Keratinocyte (primary cell): ENCODE data around the gene TRIM54. TPM values are rescaled to one million over a fixed set of nuclear protein-coding genes. Genes with fewer than 3 reads are reported as not detected.

Experiments
- DNase-seq: peaks from one replicate; pipeline ENCODE4 v3.0.0-alpha.2; 2011; ENCODE audit warnings: low read depth, missing footprints, low spot score
- FAIRE-seq: peaks from 2 replicates; lab custom pipeline; 2011; peaks lifted over from hg19 to GRCh38; lab: Jason Lieb, UNC
- H2AFZ ChIP-seq: 2 replicates; pipeline ENCODE4 v1.6.0; 2012; ENCODE audit warnings: low read length, control low read depth, inconsistent platforms; ENCODE audit not compliant: control insufficient read depth
- H3K27ac ChIP-seq: 2 replicates; pipeline ENCODE4 v1.5.1; 2011; ENCODE audit warnings: low read length; ENCODE audit not compliant: control insufficient read depth, insufficient read depth
- H3K27me3 ChIP-seq: 3 replicates; pipeline ENCODE4 v1.6.0; 2011; ENCODE audit warnings: low read length; ENCODE audit not compliant: control insufficient read depth, insufficient read depth; ENCODE audit errors: extremely low read depth
- H3K36me3 ChIP-seq, 2 experiments: 2 replicates in 1 of 2; 3 replicates in 1 of 2; pipeline ENCODE4 v1.5.1; 2011; ENCODE audit warnings: low read length in 2 of 2, mild to moderate bottlenecking in 1 of 2; ENCODE audit not compliant: control insufficient read depth in 2 of 2, insufficient read depth in 2 of 2; ENCODE audit errors: extremely low read depth in 1 of 2
- H3K4me1 ChIP-seq: 3 replicates; pipeline ENCODE4 v1.5.1; 2011; ENCODE audit warnings: low read length; ENCODE audit not compliant: control insufficient read depth, insufficient read depth; ENCODE audit errors: extremely low read depth
- H3K4me2 ChIP-seq: 3 replicates; pipeline ENCODE4 v1.6.0; 2011; ENCODE audit warnings: low read depth, low read length; ENCODE audit not compliant: control insufficient read depth, insufficient read depth; ENCODE audit errors: extremely low read depth
- H3K4me3 ChIP-seq, 3 experiments: fragments of 200-600 bp in 1 of 3; sonication (generic) in 1 of 3; 2 replicates in 2 of 3; 3 replicates in 1 of 3; pipeline ENCODE4 v1.5.1; 2011 to 2016; ENCODE audit warnings: low read length in 3 of 3, mild to moderate bottlenecking in 3 of 3, control low read depth in 2 of 3, inconsistent platforms in 1 of 3, low read depth in 1 of 3, mixed read lengths in 1 of 3, mixed run types in 1 of 3, moderate library complexity in 1 of 3; ENCODE audit not compliant: control insufficient read depth in 2 of 3, insufficient read depth in 2 of 3; ENCODE audit errors: extremely low read depth in 1 of 3
- H3K79me2 ChIP-seq: 2 replicates; pipeline ENCODE4 v1.6.0; 2012; ENCODE audit warnings: low read length; ENCODE audit not compliant: control insufficient read depth, insufficient read depth
- H3K9ac ChIP-seq: 3 replicates; pipeline ENCODE4 v1.6.0; 2011; ENCODE audit warnings: low read length; ENCODE audit not compliant: control insufficient read depth, insufficient read depth; ENCODE audit errors: extremely low read depth
- H3K9me1 ChIP-seq: 3 replicates; pipeline ENCODE4 v1.6.0; 2011; ENCODE audit warnings: low read length; ENCODE audit not compliant: control insufficient read depth, insufficient read depth; ENCODE audit errors: extremely low read depth
- H3K9me3 ChIP-seq: 2 replicates; pipeline ENCODE4 v1.5.1; 2012; ENCODE audit warnings: low read depth, low read length; ENCODE audit not compliant: control insufficient read depth
- H4K20me1 ChIP-seq: 3 replicates; pipeline ENCODE4 v1.6.0; 2011; ENCODE audit warnings: low read length; ENCODE audit not compliant: control insufficient read depth, insufficient read depth; ENCODE audit errors: extremely low read depth
- EZH2 ChIP-seq: IDR thresholded peaks from one replicate; pipeline ENCODE4 v1.6.1; 2012; ENCODE audit warnings: inconsistent platforms, mild to moderate bottlenecking, low read length, moderate library complexity
- dilution Hi-C: fragments of 300-500 bp; cut with MboI; formaldehyde crosslinking; loops from one replicate; pipeline ENCODE4 v1.7.0; 2020; ENCODE audit warnings: low sequenced_read_pairs; ENCODE audit not compliant: extremely low pct_ligation_motif_present
- polyA plus RNA-seq, 5 experiments: library from polyadenylated mRNA; depleted of rRNA in 3 of 5; stranded (reverse) in 3 of 5; stranded (forward) in 1 of 5; unstranded in 1 of 5; fragments of >200 nt; gene quantifications; 1 replicate in 1 of 5; 2 replicates in 3 of 5; 3 replicates in 1 of 5; pipeline versions ENCODE4 v1.2.1 to v1.2.3, GENCODE V29; 2011 to 2012; ENCODE audit warnings: missing spikeins in 2 of 5, low read depth in 1 of 5, low replicate concordance in 1 of 5
- TF ChIP-seq, protein P1 (sequence below), 3 experiments: IDR thresholded peaks in 1 of 3; conservative IDR thresholded peaks in 1 of 3; optimal IDR thresholded peaks in 1 of 3; 2 replicates in 2 of 3; 3 replicates in 1 of 3; pipeline versions ENCODE3 to v1.5.1; 2011; ENCODE audit warnings: low read length in 3 of 3, mild to moderate bottlenecking in 3 of 3, moderate library complexity in 2 of 3, control low read depth in 1 of 3, inconsistent platforms in 1 of 3; ENCODE audit not compliant: insufficient read depth in 2 of 3; ENCODE audit errors: extremely low read depth in 1 of 3

TRIM54 gene
- polyA plus RNA-seq, 1 donor (not counting 4 experiments of a cell fraction or from before 2014, with no cell fraction given), result not detected

DNA sequence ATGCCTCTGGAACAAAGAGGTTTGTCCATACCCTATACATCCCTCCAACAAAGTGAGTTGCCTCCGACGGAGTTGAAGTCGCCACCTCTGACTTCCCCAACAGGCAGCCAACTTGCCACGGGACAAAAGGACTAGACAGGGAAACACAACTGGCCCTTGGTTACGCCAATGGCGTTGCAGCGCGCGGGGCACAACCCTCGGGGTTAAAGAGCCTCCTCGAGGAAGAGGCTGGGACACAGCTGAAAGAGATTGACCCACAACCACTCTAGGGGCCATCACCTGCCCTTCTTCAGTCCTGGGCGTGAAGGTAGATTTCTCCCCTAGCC is 73.8 kb downstream of the TRIM54 start:
- TF ChIP-seq, protein P1, sequence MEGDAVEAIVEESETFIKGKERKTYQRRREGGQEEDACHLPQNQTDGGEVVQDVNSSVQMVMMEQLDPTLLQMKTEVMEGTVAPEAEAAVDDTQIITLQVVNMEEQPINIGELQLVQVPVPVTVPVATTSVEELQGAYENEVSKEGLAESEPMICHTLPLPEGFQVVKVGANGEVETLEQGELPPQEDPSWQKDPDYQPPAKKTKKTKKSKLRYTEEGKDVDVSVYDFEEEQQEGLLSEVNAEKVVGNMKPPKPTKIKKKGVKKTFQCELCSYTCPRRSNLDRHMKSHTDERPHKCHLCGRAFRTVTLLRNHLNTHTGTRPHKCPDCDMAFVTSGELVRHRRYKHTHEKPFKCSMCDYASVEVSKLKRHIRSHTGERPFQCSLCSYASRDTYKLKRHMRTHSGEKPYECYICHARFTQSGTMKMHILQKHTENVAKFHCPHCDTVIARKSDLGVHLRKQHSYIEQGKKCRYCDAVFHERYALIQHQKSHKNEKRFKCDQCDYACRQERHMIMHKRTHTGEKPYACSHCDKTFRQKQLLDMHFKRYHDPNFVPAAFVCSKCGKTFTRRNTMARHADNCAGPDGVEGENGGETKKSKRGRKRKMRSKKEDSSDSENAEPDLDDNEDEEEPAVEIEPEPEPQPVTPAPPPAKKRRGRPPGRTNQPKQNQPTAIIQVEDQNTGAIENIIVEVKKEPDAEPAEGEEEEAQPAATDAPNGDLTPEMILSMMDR (optimal IDR thresholded peaks at IDR 0.05 in 1 of 3, IDR thresholded peaks at IDR 0.05 in 1 of 3, conservative IDR thresholded peaks at IDR 0.05 in 1 of 3; ENCODE audit: extremely low read depth in 1 of 3, insufficient read depth in 2 of 3, low read length in 3 of 3), result no peak
- TF ChIP-seq EZH2, result no peak
- Histone ChIP-seq H3K9me1 (no peaks in the 10 kb centered on the region), H3K79me2 (peaks cover 67% of the 10 kb centered on the region), H4K20me1 (no peaks in the 10 kb centered on the region), H3K27me3 (no peaks in the 10 kb centered on the region), H3K36me3 (no peaks in the 10 kb centered on the region), H3K4me2 (peak overlapping the region; percentile 99), H3K9ac (peak overlapping the region; percentile 95), H2AFZ (peak overlapping the region; percentile 82), H3K9me3 (no peaks in the 10 kb centered on the region), H3K27ac (peak overlapping the region; percentile 90), H3K4me1 (peaks cover 18% of the 10 kb centered on the region), H3K4me3 (peak overlapping the region; percentile 82 to 94 (median 86))
- FAIRE-seq, result no peak
- DNase-seq, result no peak
- dilution Hi-C loops, result no loop called here

DNA sequence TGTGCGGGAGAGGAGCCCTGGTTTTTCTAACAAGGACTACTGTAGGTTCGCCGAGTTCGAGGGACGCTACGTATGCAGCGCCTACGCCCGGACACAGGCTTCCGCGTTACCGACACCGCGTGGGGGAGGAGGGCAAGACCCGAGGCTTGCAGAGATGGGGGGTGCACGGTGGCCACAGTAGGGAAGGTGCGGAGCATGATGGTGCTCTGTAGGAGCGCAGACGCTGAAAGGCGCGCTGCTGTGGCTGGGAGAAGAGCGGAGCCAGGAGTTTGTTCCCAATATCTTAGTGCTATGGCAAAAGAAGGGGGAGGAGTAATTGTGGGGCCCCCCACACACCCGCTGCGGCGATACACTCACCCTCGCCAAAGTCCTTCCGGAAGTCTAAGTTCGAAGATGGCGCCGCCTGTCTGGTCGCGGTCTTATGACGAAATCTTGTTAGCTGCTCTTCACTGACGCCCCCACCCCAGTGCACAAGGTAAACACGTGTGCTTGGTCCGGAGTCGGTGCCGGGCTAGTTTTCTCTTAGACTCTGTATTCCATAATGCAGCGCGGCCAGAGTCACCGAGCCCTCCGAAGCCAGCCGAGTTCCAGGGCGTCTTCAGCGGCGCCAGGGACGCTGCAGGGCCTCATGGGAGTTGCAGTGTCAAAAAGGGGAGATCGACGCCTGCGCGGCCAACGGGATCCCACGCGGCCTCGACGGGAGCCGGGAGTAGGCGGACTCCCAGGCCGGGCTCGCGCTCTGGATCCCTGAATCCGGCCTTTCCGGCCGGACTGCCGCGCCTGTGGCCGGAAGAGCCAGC is 74.4 kb downstream of the TRIM54 start, which contains the start of gene GTF3C2:
Gene GTF3C2, minus strand, starts transcription at position 383 of the 800 bp plus-strand sequence. CDS start 13,210 bp downstream, outside the sequence.
- peaks cover 18% of the 10 kb centered on the region for H3K4me1 ChIP-seq
- dilution Hi-C loops, result no loop called here
- peaks cover 63% of the 10 kb centered on the region for H3K79me2 ChIP-seq
- no peaks in the 10 kb centered on the region for H4K20me1 ChIP-seq
- no peak for FAIRE-seq
- TF ChIP-seq, protein P1 (optimal IDR thresholded peaks at IDR 0.05 in 1 of 3, IDR thresholded peaks at IDR 0.05 in 1 of 3, conservative IDR thresholded peaks at IDR 0.05 in 1 of 3; ENCODE audit: extremely low read depth in 1 of 3, insufficient read depth in 2 of 3, low read length in 3 of 3), result no peak
- TF ChIP-seq EZH2, result no peak
- peak within 1 kb of the TSS; percentile 95 for H3K9ac ChIP-seq
- no peaks in the 10 kb centered on the region for H3K9me3 ChIP-seq
- H2AFZ ChIP-seq, result peak within 1 kb of the TSS; percentile 90
- H3K9me1 ChIP-seq, result no peaks in the 10 kb centered on the region
- peak within 1 kb of the TSS; percentile 82 to 94 (median 86) for H3K4me3 ChIP-seq
- peak within 1 kb of the TSS; percentile 99 for H3K4me2 ChIP-seq
- peak; percentile 81 for DNase-seq
- no peaks in the 10 kb centered on the region for H3K27me3 ChIP-seq
- H3K36me3 ChIP-seq, result no peaks in the 10 kb centered on the region
- H3K27ac ChIP-seq, result peak within 1 kb of the TSS; percentile 90

Other genes with a start within 250 kb of the TRIM54 start
- 28.7 to 65.8 TPM (median 38.0 TPM) in 3 replicates for gene TMEM214, start 249.5 kb upstream of the TRIM54 start, polyA plus RNA-seq
- gene AGBL5, start 230.8 kb upstream of the TRIM54 start, polyA plus RNA-seq, result 24.5 to 27.7 TPM (median 25.5 TPM) in 3 replicates
- gene OST4, start 210.8 kb upstream of the TRIM54 start, polyA plus RNA-seq, result 393 to 636 TPM (median 541 TPM) in 3 replicates
- gene EMILIN1, start 203.8 kb upstream of the TRIM54 start, polyA plus RNA-seq, result 0.01 to 0.06 TPM (median 0.03 TPM) in 3 replicates
- gene KHK, start 195.7 kb upstream of the TRIM54 start, polyA plus RNA-seq, result 0.06 to 0.36 TPM (median 0.21 TPM) in 3 replicates
- 1.1 to 1.4 TPM (median 1.3 TPM) in 3 replicates for gene CGREF1, start 163.3 kb upstream of the TRIM54 start, polyA plus RNA-seq
- not detected in 3 replicates for gene ABHD1, start 158.6 kb upstream of the TRIM54 start, polyA plus RNA-seq
- 48.7 to 51.0 TPM (median 50.9 TPM) in 3 replicates for gene PREB, start 147.8 kb upstream of the TRIM54 start, polyA plus RNA-seq
- gene PRR30, start 143.0 kb upstream of the TRIM54 start, polyA plus RNA-seq, result not detected in 3 replicates
- not detected in 3 replicates for gene TCF23, start 133.4 kb upstream of the TRIM54 start, polyA plus RNA-seq
- 154 to 168 TPM (median 156 TPM) in 3 replicates for gene ATRAID, start 70.4 kb upstream of the TRIM54 start, polyA plus RNA-seq
- gene SLC5A6, start 70.2 kb upstream of the TRIM54 start, polyA plus RNA-seq, result 55.1 to 72.3 TPM (median 60.4 TPM) in 3 replicates
- 17.1 to 33.3 TPM (median 21.0 TPM) in 3 replicates for gene CAD, start 65.1 kb upstream of the TRIM54 start, polyA plus RNA-seq
- gene SLC30A3, start 19.4 kb upstream of the TRIM54 start, polyA plus RNA-seq, result not detected in 3 replicates
- not detected in 3 replicates for gene DNAJC5G, start 7.0 kb upstream of the TRIM54 start, polyA plus RNA-seq
- 0.08 to 0.59 TPM (median 0.10 TPM) in 3 replicates for gene UCN, start 26.0 kb downstream of the TRIM54 start, polyA plus RNA-seq
- gene MPV17, start 40.7 kb downstream of the TRIM54 start, polyA plus RNA-seq, result 117 to 162 TPM (median 125 TPM) in 3 replicates
- 44.7 to 53.4 TPM (median 51.3 TPM) in 3 replicates for gene GTF3C2, start 74.3 kb downstream of the TRIM54 start, polyA plus RNA-seq
- gene EIF2B4, start 87.9 kb downstream of the TRIM54 start, polyA plus RNA-seq, result 43.1 to 54.9 TPM (median 54.2 TPM) in 3 replicates
- gene SNX17, start 88.2 kb downstream of the TRIM54 start, polyA plus RNA-seq, result 79.4 to 101 TPM (median 83.3 TPM) in 3 replicates
- 8.8 to 14.3 TPM (median 8.9 TPM) in 3 replicates for gene ZNF513, start 98.3 kb downstream of the TRIM54 start, polyA plus RNA-seq
- 31.8 to 86.8 TPM (median 55.5 TPM) in 3 replicates for gene PPM1G, start 127.2 kb downstream of the TRIM54 start, polyA plus RNA-seq
- 144 to 157 TPM (median 148 TPM) in 3 replicates for gene NRBP1, start 146.2 kb downstream of the TRIM54 start, polyA plus RNA-seq
- 8.6 to 22.9 TPM (median 14.7 TPM) in 3 replicates for gene KRTCAP3, start 160.0 kb downstream of the TRIM54 start, polyA plus RNA-seq
- 10.4 to 14.4 TPM (median 12.7 TPM) in 3 replicates for gene IFT172, start 207.3 kb downstream of the TRIM54 start, polyA plus RNA-seq
- gene FNDC4, start 212.8 kb downstream of the TRIM54 start, polyA plus RNA-seq, result 6.3 to 13.0 TPM (median 9.9 TPM) in 3 replicates
- 0.18 to 0.30 TPM (median 0.27 TPM) in 3 replicates for gene GCKR, start 214.4 kb downstream of the TRIM54 start, polyA plus RNA-seq